Immature natural killer cell (primary cell): Measurements from ENCODE around the gene ZNF398. TPM values are rescaled to one million over a fixed set of nuclear protein-coding genes. Genes with fewer than 3 reads are reported as not detected.

Experiments
- DNase-seq, 3 donors: peaks; one replicate each; pipeline ENCODE4 v3.0.0; 2022; ENCODE audit warnings: mixed read lengths in 1 of 3
- H3K27ac Mint-ChIP-seq, 6 donors: one replicate each; pipeline ENCODE4 v1.8.0; 2020; ENCODE audit warnings: mixed read lengths in 6 of 6, mild to moderate bottlenecking in 5 of 6, inconsistent platforms in 4 of 6, moderate library complexity in 3 of 6
- H3K27me3 Mint-ChIP-seq, 3 donors: one replicate each; pipeline ENCODE4 v1.8.0; 2020 to 2021; ENCODE audit warnings: low read depth in 3 of 3, mild to moderate bottlenecking in 3 of 3, mixed read lengths in 3 of 3, moderate library complexity in 3 of 3, inconsistent platforms in 1 of 3
- H3K36me3 Mint-ChIP-seq, 3 donors: one replicate each; pipeline ENCODE4 v1.8.0; 2020; ENCODE audit warnings: mixed read lengths in 3 of 3, inconsistent platforms in 2 of 3, mild to moderate bottlenecking in 2 of 3
- H3K4me1 Mint-ChIP-seq, 2 donors: one replicate each; pipeline ENCODE4 v1.8.0; 2020; ENCODE audit warnings: inconsistent platforms in 2 of 2, mild to moderate bottlenecking in 2 of 2, mixed read lengths in 2 of 2, moderate library complexity in 1 of 2
- H3K4me3 Mint-ChIP-seq, 5 donors: one replicate each; pipeline ENCODE4 v1.8.0; 2020; ENCODE audit warnings: mild to moderate bottlenecking in 5 of 5, mixed read lengths in 5 of 5, inconsistent platforms in 3 of 5, moderate library complexity in 3 of 5
- H3K9me3 Mint-ChIP-seq, 6 donors: one replicate each; pipeline ENCODE4 v1.8.0; 2020; ENCODE audit warnings: mild to moderate bottlenecking in 6 of 6, mixed read lengths in 6 of 6, inconsistent platforms in 4 of 6, moderate library complexity in 3 of 6
- polyA plus RNA-seq, 3 donors: library from polyadenylated mRNA; unstranded; fragments of 300-500 nt; fragmentation: Illumina TruSeq; gene quantifications; one replicate each; pipeline ENCODE4 v1.2.3, GENCODE V29; 2021

Gene ZNF398, protein sequence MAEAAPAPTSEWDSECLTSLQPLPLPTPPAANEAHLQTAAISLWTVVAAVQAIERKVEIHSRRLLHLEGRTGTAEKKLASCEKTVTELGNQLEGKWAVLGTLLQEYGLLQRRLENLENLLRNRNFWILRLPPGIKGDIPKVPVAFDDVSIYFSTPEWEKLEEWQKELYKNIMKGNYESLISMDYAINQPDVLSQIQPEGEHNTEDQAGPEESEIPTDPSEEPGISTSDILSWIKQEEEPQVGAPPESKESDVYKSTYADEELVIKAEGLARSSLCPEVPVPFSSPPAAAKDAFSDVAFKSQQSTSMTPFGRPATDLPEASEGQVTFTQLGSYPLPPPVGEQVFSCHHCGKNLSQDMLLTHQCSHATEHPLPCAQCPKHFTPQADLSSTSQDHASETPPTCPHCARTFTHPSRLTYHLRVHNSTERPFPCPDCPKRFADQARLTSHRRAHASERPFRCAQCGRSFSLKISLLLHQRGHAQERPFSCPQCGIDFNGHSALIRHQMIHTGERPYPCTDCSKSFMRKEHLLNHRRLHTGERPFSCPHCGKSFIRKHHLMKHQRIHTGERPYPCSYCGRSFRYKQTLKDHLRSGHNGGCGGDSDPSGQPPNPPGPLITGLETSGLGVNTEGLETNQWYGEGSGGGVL
- polyA plus RNA-seq: 10 to 100 TPM in 1 of 3 donors, 1 to 10 TPM in 2; 1.1 to 18.5 (median 6.8) TPM

DNA sequence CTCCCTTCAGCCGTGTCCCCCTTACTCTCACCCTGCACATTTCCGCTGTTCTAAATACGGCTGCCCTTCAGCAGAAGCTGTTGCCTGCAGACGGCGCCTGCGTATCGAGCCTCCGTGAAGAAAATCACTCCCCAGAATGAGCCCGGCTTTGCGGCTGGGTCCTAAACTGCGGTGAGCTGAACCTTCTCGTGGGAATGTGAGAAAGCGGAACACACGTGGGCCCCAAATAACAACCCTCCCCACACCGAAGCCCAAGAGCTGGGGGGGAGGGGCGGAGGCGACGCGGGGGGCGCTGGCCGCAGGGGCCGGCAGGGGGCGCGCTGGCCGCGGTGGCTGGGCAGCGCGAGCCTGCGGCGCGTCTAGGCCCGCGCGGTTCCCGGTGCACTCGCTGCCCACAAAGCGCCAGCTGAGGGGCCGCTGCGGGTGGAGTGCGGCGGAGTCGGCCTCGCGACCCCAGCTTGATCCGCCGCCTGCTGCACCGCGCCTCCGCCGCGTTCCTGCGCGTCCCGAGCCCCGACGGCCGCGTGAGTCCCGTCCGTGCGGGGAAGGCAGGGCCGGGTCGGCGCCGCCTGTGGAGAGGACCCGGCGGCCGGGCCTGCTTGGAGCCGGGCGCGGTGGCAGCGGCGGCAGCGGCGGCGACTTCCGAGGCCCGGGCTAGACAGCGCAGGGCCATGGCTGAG is at the start of gene ZNF398:
Gene ZNF398 (plus strand): TSS at position 382 of the 680 bp plus-strand sequence. CDS start 290 bp downstream, at position 672.
- H3K9me3 Mint-ChIP-seq: no peaks in the 10 kb centered on the region
- peaks cover 5 to 12% (median 9%) of the 10 kb centered on the region in 3 donors for H3K27me3 Mint-ChIP-seq
- peaks cover 27 to 35% of the 10 kb centered on the region in 2 donors for H3K4me1 Mint-ChIP-seq
- no peaks in the 10 kb centered on the region for H3K36me3 Mint-ChIP-seq
- DNase-seq: peak; percentile 82 to 85 (median 84)
- H3K4me3 Mint-ChIP-seq: peak within 1 kb of the TSS; percentile 86 to 97 (median 91)
- peak within 1 kb of the TSS; percentile 85 to 94 (median 93) for H3K27ac Mint-ChIP-seq

DNA sequence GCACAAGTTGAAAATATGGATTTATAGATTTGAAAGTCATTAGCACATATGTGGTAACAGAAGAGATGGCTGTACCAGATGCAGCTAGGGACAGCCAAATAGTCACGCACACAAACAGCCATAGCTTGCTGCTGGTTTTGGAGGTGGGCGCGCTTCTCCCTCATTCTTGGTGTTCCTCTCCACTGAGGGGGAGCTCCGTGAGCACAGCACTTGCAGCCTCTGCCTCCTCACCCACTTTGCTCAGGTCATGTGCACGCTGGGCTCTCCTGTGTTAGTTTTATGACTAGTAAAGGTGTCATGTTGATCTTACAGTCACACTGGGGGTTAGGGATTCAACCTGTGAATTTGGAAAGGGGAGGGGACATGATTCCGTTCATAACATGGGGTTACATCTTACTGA is 48.2 kb upstream of the ZNF398 start:
- Mint-ChIP-seq H3K4me3 (no peak overlapping the region), H3K27ac (no peak overlapping the region), H3K9me3 (no peaks in the 10 kb centered on the region), H3K27me3 (peaks cover 0 to 4% (median 2%) of the 10 kb centered on the region in 3 donors), H3K4me1 (no peaks in the 10 kb centered on the region), H3K36me3 (peaks cover 4 to 6% (median 5%) of the 10 kb centered on the region in 3 donors)
- DNase-seq: no peak

DNA sequence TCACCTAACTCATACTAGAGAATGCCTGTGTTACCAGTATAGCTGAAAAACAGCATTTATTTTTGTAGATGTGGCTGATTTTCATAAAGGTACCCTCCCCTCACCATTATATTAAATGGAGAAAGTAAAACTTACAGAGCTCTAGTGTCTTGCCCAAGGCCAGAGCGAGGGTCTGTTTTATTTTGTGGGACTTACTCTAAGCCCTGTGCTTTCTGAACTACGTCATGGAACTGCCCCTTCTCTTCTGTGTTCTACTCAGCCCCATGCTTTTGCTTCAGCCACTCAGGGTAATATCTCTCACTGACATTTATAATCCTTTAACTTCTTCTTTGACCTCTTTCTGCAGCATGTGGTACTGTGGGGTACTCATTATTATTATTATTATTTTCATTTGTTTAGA is 46.4 kb upstream of the ZNF398 start:
- DNase-seq: no peak
- Mint-ChIP-seq H3K27me3 (peaks cover 0 to 4% (median 2%) of the 10 kb centered on the region in 3 donors), H3K4me1 (no peaks in the 10 kb centered on the region), H3K4me3 (no peak overlapping the region), H3K27ac (no peak overlapping the region), H3K9me3 (no peaks in the 10 kb centered on the region), H3K36me3 (peaks cover 4 to 9% (median 5%) of the 10 kb centered on the region in 3 donors)

- H3K4me3 Mint-ChIP-seq: no peak overlapping the region
- peaks cover 0 to 2% (median 2%) of the 10 kb centered on the region in 3 donors for H3K27me3 Mint-ChIP-seq
- peaks cover 4 to 9% (median 5%) of the 10 kb centered on the region in 3 donors for H3K36me3 Mint-ChIP-seq
- no peak for DNase-seq
- H3K4me1 Mint-ChIP-seq: no peaks in the 10 kb centered on the region
- no peak overlapping the region for H3K27ac Mint-ChIP-seq
- no peaks in the 10 kb centered on the region for H3K9me3 Mint-ChIP-seq
These were observed 44.6 kb upstream of the ZNF398 start for GRCh38 chr7:149102666-149103065.

DNA sequence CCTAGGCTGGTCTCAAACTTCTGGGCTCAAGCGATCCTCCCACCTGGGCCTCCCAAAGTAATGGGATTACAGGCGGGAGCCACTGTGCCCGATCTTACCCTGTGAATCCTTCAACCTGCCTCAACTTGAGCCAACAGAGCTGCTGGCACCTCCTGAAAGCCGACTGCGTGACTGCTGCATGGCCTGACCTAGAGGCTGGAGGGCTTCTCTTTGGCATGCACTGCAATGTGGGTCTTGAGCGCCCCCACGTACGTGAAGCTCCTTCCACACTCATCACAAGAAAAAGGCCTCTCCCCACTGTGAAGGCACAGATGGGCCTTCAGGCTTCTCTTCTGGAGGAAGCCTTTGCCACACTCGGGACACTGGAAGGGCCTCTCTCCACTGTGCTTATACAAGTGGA is 43.8 kb upstream of the ZNF398 start:
- no peak for DNase-seq
- Mint-ChIP-seq H3K9me3 (no peaks in the 10 kb centered on the region), H3K27me3 (peaks cover 0 to 2% (median 2%) of the 10 kb centered on the region in 3 donors), H3K4me3 (no peak overlapping the region), H3K36me3 (peaks cover 4 to 9% (median 5%) of the 10 kb centered on the region in 3 donors), H3K27ac (no peak overlapping the region), H3K4me1 (no peaks in the 10 kb centered on the region)

GRCh38 chr7:149104214-149104613 is 43.0 kb upstream of the ZNF398 start:
- Mint-ChIP-seq H3K36me3 (peaks cover 4 to 9% (median 5%) of the 10 kb centered on the region in 3 donors), H3K4me3 (no peak overlapping the region), H3K27ac (no peak overlapping the region), H3K4me1 (no peaks in the 10 kb centered on the region), H3K9me3 (no peaks in the 10 kb centered on the region), H3K27me3 (peaks cover 0 to 2% (median 2%) of the 10 kb centered on the region in 3 donors)
- no peak for DNase-seq

GRCh38 chr7:149104749-149105148 is 42.5 kb upstream of the ZNF398 start:
- no peaks in the 10 kb centered on the region for H3K9me3 Mint-ChIP-seq
- H3K4me1 Mint-ChIP-seq: no peaks in the 10 kb centered on the region

GRCh38 chr7:149109969-149110368 is 37.3 kb upstream of the ZNF398 start:
- peaks cover 0 to 6% (median 0%) of the 10 kb centered on the region in 3 donors for H3K36me3 Mint-ChIP-seq
- DNase-seq: no peak
- no peak overlapping the region for H3K4me3 Mint-ChIP-seq
- H3K27ac Mint-ChIP-seq: no peak overlapping the region
- H3K4me1 Mint-ChIP-seq: no peaks in the 10 kb centered on the region
- H3K9me3 Mint-ChIP-seq: no peaks in the 10 kb centered on the region
- H3K27me3 Mint-ChIP-seq: peaks cover 0 to 3% (median 0%) of the 10 kb centered on the region in 3 donors

More at GRCh38 chr7:149104749-149105148, 42.5 kb upstream of the ZNF398 start:
- Mint-ChIP-seq H3K4me3 (no peak overlapping the region), H3K36me3 (peaks cover 4 to 9% (median 5%) of the 10 kb centered on the region in 3 donors), H3K27ac (no peak overlapping the region), H3K27me3 (peaks cover 0 to 2% (median 2%) of the 10 kb centered on the region in 3 donors)
- DNase-seq: no peak

- DNase-seq: no peak
- Mint-ChIP-seq H3K27ac (peak overlapping the region; percentile 83 to 99 (median 98)), H3K4me3 (peak overlapping the region; percentile 98 to 100 (median 99)), H3K9me3 (peaks cover 0 to under 1% (median 0%) of the 10 kb centered on the region in 6 donors), H3K4me1 (peaks cover 21 to 28% of the 10 kb centered on the region in 2 donors), H3K36me3 (peaks cover 0 to 3% (median 2%) of the 10 kb centered on the region in 3 donors), H3K27me3 (peaks cover 11 to 21% (median 17%) of the 10 kb centered on the region in 3 donors)
These were observed 21.9 kb upstream of the ZNF398 start for GRCh38 chr7:149125189-149125862.

- Mint-ChIP-seq H3K9me3 (peaks cover 5 to 7% (median 7%) of the 10 kb centered on the region in 6 donors), H3K36me3 (peaks cover 7 to 10% (median 10%) of the 10 kb centered on the region in 3 donors), H3K27me3 (peaks cover 11 to 24% (median 17%) of the 10 kb centered on the region in 3 donors), H3K27ac (peak within 1 kb of the TSS; percentile 95 to 99 (median 98)), H3K4me3 (peak within 1 kb of the TSS; percentile 98 to 100 (median 99)), H3K4me1 (peaks cover 21 to 28% of the 10 kb centered on the region in 2 donors)
- peak; percentile 92 to 93 (median 92) for DNase-seq
These were observed 21.2 kb upstream of the ZNF398 start, which contains the start of gene ZNF425 for GRCh38 chr7:149125863-149126661. Gene ZNF425 (minus strand): TSS chr7:149126324. CDS start chr7:149126213, 111 bp downstream.

DNA sequence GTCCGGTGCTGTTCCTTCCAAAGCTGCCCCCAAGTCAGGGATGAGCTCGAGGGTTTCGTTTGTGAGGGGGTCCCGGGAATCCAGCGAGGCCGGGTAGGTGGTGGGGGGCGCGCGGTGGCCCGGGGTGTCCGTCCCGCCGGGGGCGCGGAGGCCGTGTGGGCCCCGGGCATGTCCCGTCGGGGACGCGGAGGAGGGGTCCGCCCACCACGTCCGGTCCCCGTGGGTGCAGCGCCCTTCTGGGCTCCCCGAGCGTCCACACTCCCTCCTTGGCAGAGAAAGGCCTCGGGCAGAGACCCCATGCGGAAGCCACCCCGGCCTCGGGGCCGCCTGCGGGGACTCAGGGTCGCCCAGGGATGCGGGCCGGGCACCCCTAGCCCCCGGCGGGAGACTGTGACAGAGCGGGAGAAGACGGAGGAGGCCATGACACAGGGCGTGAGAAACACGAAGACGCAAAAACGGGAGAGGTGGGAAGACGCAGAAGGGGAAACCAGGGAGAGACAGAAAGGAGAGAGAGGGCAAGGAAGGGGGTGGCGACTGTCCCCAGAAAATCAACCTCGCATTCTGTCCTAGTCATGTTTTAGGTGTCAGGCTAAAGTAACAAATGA is 20.5 kb upstream of the ZNF398 start:
- Mint-ChIP-seq H3K4me3 (peak overlapping the region; percentile 98 to 100 (median 99)), H3K4me1 (peaks cover 21 to 28% of the 10 kb centered on the region in 2 donors), H3K36me3 (peaks cover 9 to 17% (median 15%) of the 10 kb centered on the region in 3 donors), H3K27me3 (peaks cover 9 to 24% (median 17%) of the 10 kb centered on the region in 3 donors), H3K9me3 (peaks cover 5 to 11% (median 7%) of the 10 kb centered on the region in 6 donors), H3K27ac (peak overlapping the region; percentile 95 to 99 (median 98))
- peak; percentile 63 to 65 (median 63) for DNase-seq
